HG03064 (cell line): ENCODE results near the gene RAMP2.

ENCODE experiments used
- ATAC-seq: cut with Tn5 transposase; IDR thresholded peaks from one replicate; pipeline ENCODE4 v1.9.1; 2021; ENCODE audit warnings: low read depth; ENCODE audit not compliant: unreplicated experiment

The RAMP2 gene

GRCh38 chr17:42787266-42787665 is 26.2 kb downstream of the RAMP2 start:
- ATAC-seq = no peak

- no peak for ATAC-seq
Measured at GRCh38 chr17:42791948-42792347, 30.9 kb downstream of the RAMP2 start.

GRCh38 chr17:42792545-42792944 is 31.5 kb downstream of the RAMP2 start:
- no peak for ATAC-seq

- ATAC-seq = no peak
Measured at GRCh38 chr17:42795061-42795460, 34.0 kb downstream of the RAMP2 start.

- ATAC-seq = no peak
Measured at GRCh38 chr17:42795465-42795864, 34.4 kb downstream of the RAMP2 start.

GRCh38 chr17:42796066-42796758 is 35.2 kb downstream of the RAMP2 start:
- ATAC-seq = no peak

GRCh38 chr17:42797067-42798007 is 36.3 kb downstream of the RAMP2 start:
- no peak for ATAC-seq

- no peak for ATAC-seq
Measured at GRCh38 chr17:42798011-42798382, 37.0 kb downstream of the RAMP2 start.

GRCh38 chr17:42798383-42799380 is 37.7 kb downstream of the RAMP2 start, which contains the start of the genes CNTD1 and COA3:
CNTD1 (plus strand) TSS chr17:42798861; CDS start chr17:42799068, 207 bp downstream.
COA3 (minus strand) TSS chr17:42798704; CDS start chr17:42798681, 23 bp downstream.
- no peak for ATAC-seq

- ATAC-seq = no peak
Measured at GRCh38 chr17:42803074-42803883, 42.3 kb downstream of the RAMP2 start.

GRCh38 chr17:42804918-42805367 is 43.9 kb downstream of the RAMP2 start:
- no peak for ATAC-seq

GRCh38 chr17:42806249-42806648 is 45.2 kb downstream of the RAMP2 start:
- ATAC-seq = no peak

- ATAC-seq = no peak
Measured at GRCh38 chr17:42809250-42809649, 48.2 kb downstream of the RAMP2 start.
